ENCODE results near the gene RALGAPB.

RALGAPB gene

GRCh38 chr20:38601216-38602184 lies 128.9 kb downstream of the RALGAPB start, which contains the start of gene ARHGAP40:
Gene ARHGAP40 (plus strand): TSS chr20:38601809.
- TF ChIP-seq CTCF (conservative IDR thresholded peaks at IDR 0.05), result no peak

GRCh38 chr20:38602185-38602581 lies 129.5 kb downstream of the RALGAPB start:
- no peak for TF ChIP-seq CTCF (conservative IDR thresholded peaks at IDR 0.05)
- no peak overlapping the region for H3K27ac ChIP-seq

More at GRCh38 chr20:38601216-38602184, 128.9 kb downstream of the RALGAPB start, which contains the start of gene ARHGAP40:
- H3K27ac ChIP-seq, result no peak within 1 kb of the TSS

GRCh38 chr20:38603286-38603685 lies 130.6 kb downstream of the RALGAPB start:
- TF ChIP-seq CTCF (conservative IDR thresholded peaks at IDR 0.05), result no peak
- no peak overlapping the region for H3K27ac ChIP-seq

- no peak for TF ChIP-seq CTCF (conservative IDR thresholded peaks at IDR 0.05)
- peak overlapping the region; percentile 82 for H3K27ac ChIP-seq
These were observed 132.2 kb downstream of the RALGAPB start for GRCh38 chr20:38604873-38605303.

- TF ChIP-seq CTCF (conservative IDR thresholded peaks at IDR 0.05), result no peak
- H3K27ac ChIP-seq, result no peak overlapping the region; the same call in 1 of the 2 replicates
These were observed 134.7 kb downstream of the RALGAPB start for GRCh38 chr20:38607351-38607750.

- TF ChIP-seq CTCF (conservative IDR thresholded peaks at IDR 0.05), result no peak
- no peak overlapping the region for H3K27ac ChIP-seq
These were observed 135.5 kb downstream of the RALGAPB start for GRCh38 chr20:38608188-38608587.

- H3K27ac ChIP-seq, result no peak overlapping the region
- TF ChIP-seq CTCF (conservative IDR thresholded peaks at IDR 0.05), result no peak
These were observed 137.2 kb downstream of the RALGAPB start for GRCh38 chr20:38609815-38610214.

All from VCaP (cell line).